ENCODE data around the gene MBLAC1.

Gene MBLAC1

DNA sequence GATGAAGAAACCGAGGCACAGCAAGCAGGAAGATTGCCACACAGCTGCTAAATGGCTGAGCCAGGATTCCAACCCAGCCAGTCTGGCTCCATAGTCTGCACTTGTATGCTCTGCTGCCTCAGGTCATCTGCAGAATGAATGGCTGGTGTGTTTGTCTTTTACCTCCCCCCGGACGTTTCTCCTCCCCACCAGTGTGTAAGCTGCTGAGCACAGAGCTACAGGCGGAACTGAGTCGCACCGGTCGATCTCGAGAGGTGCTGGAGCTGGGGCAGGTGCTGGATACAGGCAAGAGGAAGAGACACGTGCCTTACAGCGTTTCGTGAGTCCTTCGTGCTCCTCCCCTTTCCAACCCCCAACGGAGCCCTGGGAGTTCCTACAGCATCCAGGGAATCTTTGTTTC lies 4.7 kb upstream of the MBLAC1 start:
- TF ChIP-seq, protein P1, sequence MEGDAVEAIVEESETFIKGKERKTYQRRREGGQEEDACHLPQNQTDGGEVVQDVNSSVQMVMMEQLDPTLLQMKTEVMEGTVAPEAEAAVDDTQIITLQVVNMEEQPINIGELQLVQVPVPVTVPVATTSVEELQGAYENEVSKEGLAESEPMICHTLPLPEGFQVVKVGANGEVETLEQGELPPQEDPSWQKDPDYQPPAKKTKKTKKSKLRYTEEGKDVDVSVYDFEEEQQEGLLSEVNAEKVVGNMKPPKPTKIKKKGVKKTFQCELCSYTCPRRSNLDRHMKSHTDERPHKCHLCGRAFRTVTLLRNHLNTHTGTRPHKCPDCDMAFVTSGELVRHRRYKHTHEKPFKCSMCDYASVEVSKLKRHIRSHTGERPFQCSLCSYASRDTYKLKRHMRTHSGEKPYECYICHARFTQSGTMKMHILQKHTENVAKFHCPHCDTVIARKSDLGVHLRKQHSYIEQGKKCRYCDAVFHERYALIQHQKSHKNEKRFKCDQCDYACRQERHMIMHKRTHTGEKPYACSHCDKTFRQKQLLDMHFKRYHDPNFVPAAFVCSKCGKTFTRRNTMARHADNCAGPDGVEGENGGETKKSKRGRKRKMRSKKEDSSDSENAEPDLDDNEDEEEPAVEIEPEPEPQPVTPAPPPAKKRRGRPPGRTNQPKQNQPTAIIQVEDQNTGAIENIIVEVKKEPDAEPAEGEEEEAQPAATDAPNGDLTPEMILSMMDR (IDR thresholded peaks at IDR 0.05), result no peak

DNA sequence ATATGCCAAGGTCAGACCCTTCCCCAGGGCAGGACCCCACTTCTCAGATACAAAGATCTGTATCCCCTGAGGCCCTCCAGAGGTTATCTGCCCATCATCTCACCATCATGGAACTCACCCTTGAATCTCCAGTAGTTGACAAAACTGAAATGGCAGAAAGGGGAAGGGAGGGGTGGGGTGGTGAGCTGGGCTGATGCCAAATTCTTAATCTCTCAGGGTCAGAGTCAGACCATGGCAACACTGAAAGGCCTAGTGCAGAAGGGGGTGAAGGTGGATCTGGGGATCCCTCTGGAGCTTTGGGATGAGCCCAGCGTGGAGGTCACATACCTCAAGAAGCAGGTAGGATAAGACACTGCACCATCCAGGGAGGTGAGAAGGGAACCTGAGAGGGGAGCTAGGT lies 4.2 kb upstream of the MBLAC1 start:
- TF ChIP-seq, protein P1 (IDR thresholded peaks at IDR 0.05), result no peak

DNA sequence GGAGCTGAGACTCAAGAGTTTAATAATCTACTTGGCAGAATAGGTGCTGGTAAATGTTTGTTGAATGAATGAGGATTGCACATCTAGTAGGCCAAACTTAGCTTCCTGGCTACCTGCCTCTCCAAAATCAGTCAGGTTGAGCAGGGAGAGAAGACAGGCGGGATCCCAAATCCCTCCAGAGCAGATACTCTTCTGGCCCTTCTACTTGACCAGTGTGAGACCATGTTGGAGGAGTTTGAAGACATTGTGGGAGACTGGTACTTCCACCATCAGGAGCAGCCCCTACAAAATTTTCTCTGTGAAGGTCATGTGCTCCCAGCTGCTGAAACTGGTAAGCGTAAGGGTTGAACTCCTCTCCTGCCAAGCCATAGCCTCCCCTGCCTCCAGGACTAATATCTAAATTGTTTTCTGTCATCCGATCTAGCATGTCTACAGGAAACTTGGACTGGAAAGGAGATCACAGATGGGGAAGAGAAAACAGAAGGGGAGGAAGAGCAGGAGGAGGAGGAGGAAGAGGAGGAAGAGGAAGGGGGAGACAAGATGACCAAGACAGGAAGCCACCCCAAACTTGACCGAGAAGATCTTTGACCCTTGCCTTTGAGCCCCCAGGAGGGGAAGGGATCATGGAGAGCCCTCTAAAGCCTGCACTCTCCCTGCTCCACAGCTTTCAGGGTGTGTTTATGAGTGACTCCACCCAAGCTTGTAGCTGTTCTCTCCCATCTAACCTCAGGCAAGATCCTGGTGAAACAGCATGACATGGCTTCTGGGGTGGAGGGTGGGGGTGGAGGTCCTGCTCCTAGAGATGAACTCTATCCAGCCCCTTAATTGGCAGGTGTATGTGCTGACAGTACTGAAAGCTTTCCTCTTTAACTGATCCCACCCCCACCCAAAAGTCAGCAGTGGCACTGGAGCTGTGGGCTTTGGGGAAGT lies 2.2 kb upstream of the MBLAC1 start:
- TF ChIP-seq, protein P1 (IDR thresholded peaks at IDR 0.05), result no peak

DNA sequence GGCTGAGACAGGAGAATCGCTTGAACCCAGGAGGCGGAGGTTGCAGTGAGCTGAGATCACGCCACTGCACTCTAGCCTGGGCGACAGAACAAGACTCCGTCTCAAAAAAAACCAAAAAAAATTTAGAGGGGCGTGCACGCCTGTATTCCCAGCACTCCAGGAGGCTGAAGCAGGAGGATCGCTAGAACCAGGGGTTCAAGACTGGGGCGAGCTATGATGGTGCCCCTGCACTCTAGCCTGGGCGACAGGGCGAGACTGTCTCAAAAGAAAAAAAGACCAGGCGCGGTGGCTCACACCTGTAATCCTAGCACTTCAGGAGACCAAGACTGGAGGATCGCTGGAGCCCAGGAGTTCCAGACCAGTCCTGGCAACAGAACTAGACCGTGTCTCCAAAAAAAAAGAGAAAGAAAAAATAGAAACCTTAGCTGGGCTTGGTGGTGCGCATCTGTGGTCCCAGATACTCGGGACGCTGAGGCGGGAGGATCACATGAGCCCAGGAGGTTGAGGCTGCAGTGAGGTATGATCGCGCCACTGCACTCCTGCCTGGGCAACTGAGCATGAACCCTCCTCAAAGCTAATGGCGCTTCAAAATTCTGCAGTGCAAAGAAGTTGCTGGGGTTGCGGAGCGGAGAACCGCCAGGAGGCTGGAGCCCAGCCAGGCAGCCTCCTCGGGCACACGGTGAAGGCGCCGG lies 382 bp upstream of the MBLAC1 start:
- TF ChIP-seq, protein P1 (IDR thresholded peaks at IDR 0.05), result no peak

DNA sequence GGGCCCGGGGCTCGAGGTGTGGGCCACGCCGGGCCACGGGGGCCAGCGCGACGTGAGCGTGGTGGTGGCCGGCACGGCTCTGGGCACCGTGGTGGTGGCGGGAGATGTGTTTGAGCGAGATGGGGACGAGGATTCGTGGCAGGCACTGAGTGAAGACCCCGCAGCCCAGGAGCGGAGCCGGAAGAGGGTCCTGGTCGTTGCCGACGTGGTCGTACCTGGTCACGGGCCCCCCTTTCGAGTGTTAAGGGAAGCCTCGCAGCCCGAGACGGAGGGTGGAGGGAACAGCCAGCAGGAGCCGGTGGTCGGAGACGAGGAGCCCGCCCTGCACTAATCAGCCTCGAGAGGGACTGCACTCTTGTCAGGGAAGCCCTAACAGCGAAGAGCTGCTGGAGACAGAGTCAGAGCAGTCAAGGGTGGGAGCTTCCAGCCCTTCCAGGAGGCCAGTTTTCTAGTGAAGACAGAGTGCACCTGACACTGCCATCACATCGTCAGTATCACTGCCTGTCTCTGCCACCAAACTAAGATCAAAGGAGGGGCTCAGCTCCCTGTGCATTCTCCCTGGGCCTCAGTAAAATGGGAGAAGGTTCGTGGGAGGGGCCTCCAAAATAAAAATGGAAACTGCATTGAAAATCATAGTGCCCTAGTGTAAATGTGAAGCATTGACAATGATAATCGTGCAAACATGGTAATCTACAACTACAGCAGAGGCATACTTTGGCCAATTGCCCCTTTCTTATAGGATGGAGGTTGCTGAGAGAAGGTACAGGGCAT lies 1.3 kb downstream of the MBLAC1 start:
- TF ChIP-seq, protein P1 (IDR thresholded peaks at IDR 0.05), result no peak

DNA sequence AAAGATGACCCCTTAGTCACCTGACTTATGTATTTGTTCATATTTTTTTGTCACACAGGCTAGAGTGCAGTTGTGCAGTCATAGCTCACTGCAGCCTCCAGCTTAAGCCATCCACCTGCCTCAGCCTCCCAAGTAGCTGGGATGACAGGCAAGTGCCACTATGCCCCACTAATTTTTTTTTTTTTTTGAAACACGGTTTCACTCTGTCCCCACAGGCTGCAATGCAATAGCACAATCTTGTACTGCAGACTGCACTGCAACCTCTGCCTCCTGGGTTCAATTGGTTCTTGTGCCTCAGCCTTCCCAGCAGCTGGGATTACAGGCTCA lies 1.8 kb downstream of the MBLAC1 start:
- TF ChIP-seq, protein P1 (IDR thresholded peaks at IDR 0.05), result no peak

DNA sequence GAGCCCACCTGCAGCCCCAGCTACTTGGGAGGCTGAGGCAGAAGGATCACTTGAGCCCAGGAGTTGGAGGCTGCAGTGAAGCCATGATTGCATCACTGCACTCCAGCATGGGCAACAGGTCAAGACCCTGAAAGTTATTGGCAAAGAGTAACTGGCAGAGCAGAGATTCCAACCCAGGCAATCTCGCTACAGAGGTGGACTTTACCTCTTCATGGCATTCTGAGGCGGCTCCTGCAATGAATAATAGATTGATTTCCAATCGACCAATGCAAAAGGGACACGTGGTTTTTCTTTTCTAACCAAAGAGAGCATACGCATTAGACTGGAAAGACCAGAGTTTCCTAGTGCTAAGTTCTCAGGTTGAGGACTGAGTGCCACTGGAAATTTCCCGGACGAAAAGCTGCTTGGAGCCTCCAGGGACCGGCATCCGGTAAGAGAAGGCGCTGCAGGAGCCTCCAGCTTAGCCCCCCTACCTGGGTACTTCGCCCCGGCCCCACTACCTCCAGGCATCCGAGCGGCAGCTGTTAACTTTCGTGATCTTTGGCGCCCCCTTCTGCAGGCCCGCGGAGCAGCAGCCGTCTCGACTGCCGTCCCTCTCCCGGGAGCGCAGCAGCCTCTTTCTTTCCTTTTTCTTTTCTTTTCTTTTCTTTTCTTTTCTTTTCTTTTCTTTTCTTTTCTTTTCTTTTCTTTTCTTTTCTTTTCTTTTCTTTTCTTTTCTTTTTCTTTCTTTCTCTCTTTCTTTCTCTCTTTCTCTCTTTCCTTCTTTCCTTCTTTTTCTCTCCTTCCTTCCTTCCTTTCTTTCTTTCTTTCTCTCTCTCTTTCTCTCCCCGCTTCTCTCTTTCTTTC lies 4.1 kb downstream of the MBLAC1 start:
- TF ChIP-seq, protein P1 (IDR thresholded peaks at IDR 0.05), result peak; percentile 81

All from LNCAP (cell line).